ENCODE measurements around the gene HOXB3.

The HOXB3 gene

GRCh38 chr17:48611681-48612455, 21.8 kb upstream of the HOXB3 start:
- DNase-seq: no peak

GRCh38 chr17:48611213-48611612, 21.2 kb upstream of the HOXB3 start:
- no peak for DNase-seq

GRCh38 chr17:48610282-48611211, 20.5 kb upstream of the HOXB3 start, which contains the start of gene HOXB7:
HOXB7 (minus strand) TSS chr17:48611017; CDS start chr17:48610918, 99 bp downstream.
- DNase-seq: peak; percentile 80 to 82

GRCh38 chr17:48609759-48610281, 19.8 kb upstream of the HOXB3 start:
- DNase-seq: no peak

GRCh38 chr17:48609033-48609432, 19.0 kb upstream of the HOXB3 start:
- no peak for DNase-seq

GRCh38 chr17:48608494-48608834, 18.4 kb upstream of the HOXB3 start:
- DNase-seq: no peak

- no peak for DNase-seq
Measured at GRCh38 chr17:48606892-48607614, 17.0 kb upstream of the HOXB3 start.

- no peak for DNase-seq
Measured at GRCh38 chr17:48605991-48606891, 16.2 kb upstream of the HOXB3 start.

- no peak for DNase-seq
Measured at GRCh38 chr17:48605409-48605919, 15.4 kb upstream of the HOXB3 start.

GRCh38 chr17:48604770-48605329, 14.8 kb upstream of the HOXB3 start, which contains the start of gene HOXB6:
HOXB6 (minus strand) TSS chr17:48604986; CDS start chr17:48598150, 6,836 bp downstream.
- no peak for DNase-seq

GRCh38 chr17:48603959-48604769, 14.1 kb upstream of the HOXB3 start:
- no peak for DNase-seq

- no peak for DNase-seq
Measured at GRCh38 chr17:48601539-48602425, 11.7 kb upstream of the HOXB3 start.

GRCh38 chr17:48601207-48601538, 11.1 kb upstream of the HOXB3 start:
- DNase-seq: no peak

- no peak for DNase-seq
Measured at GRCh38 chr17:48600244-48601098, 10.4 kb upstream of the HOXB3 start.

- no peak for DNase-seq
Measured at GRCh38 chr17:48599354-48599753, 9.3 kb upstream of the HOXB3 start.

GRCh38 chr17:48598736-48599135, 8.7 kb upstream of the HOXB3 start:
- no peak for DNase-seq

- peak; percentile 59 to 67 for DNase-seq
Measured at GRCh38 chr17:48597778-48598631, 8.0 kb upstream of the HOXB3 start.

- DNase-seq: no peak
Measured at GRCh38 chr17:48597528-48597777, 7.4 kb upstream of the HOXB3 start.
